ENCODE data around the gene NPM3.

Gene NPM3

GRCh38 chr10:101745074-101745696, 38.1 kb downstream of the NPM3 start:
- no peak overlapping the region for H3K4me2 ChIP-seq (ENCODE audit: low read depth, low read length, poor library complexity, severe bottlenecking)
- H2AFZ ChIP-seq (ENCODE audit: low read depth, low read length, severe bottlenecking) = no peak overlapping the region
- no peak overlapping the region for H3K4me3 ChIP-seq (ENCODE audit: insufficient read depth, low read length, poor library complexity, severe bottlenecking)
- no peaks in the 10 kb centered on the region for H4K20me1 ChIP-seq (ENCODE audit: low read depth, low read length)
- no peaks in the 10 kb centered on the region for H3K36me3 ChIP-seq (ENCODE audit: low read length)
- H3K27ac ChIP-seq (ENCODE audit: low read depth, low read length) = no peak overlapping the region
- no peaks in the 10 kb centered on the region for H3F3A ChIP-seq (ENCODE audit: insufficient read depth)
- TF ChIP-seq CTCF (IDR thresholded peaks at IDR 0.05; ENCODE audit: insufficient read depth, low read length, poor library complexity, severe bottlenecking) = no peak
- TF ChIP-seq EZH2phosphoT487 (conservative IDR thresholded peaks at IDR 0.05; ENCODE audit: low read length) = no peak
- H3K27me3 ChIP-seq (ENCODE audit: low read length) = no peaks in the 10 kb centered on the region
- H3K9me3 ChIP-seq (ENCODE audit: insufficient read depth, low read length) = no peaks in the 10 kb centered on the region
- no peak overlapping the region for H3K9ac ChIP-seq (ENCODE audit: low read length)
- no peaks in the 10 kb centered on the region for H3K79me2 ChIP-seq (ENCODE audit: insufficient read depth, low read length)
- H3K9me2 ChIP-seq (replicated peaks; ENCODE audit: insufficient read depth, low read length) = no peaks in the 10 kb centered on the region

- Histone ChIP-seq H3K36me3 (ENCODE audit: low read length) (no peaks in the 10 kb centered on the region), H3K4me3 (ENCODE audit: insufficient read depth, low read length, poor library complexity, severe bottlenecking) (no peak overlapping the region), H3K27ac (ENCODE audit: low read depth, low read length) (no peak overlapping the region), H3K9me3 (ENCODE audit: insufficient read depth, low read length) (no peaks in the 10 kb centered on the region), H3F3A (ENCODE audit: insufficient read depth) (no peaks in the 10 kb centered on the region), H3K79me2 (ENCODE audit: insufficient read depth, low read length) (no peaks in the 10 kb centered on the region), H3K4me2 (ENCODE audit: low read depth, low read length, poor library complexity, severe bottlenecking) (no peak overlapping the region), H3K9me2 (replicated peaks; ENCODE audit: insufficient read depth, low read length) (no peaks in the 10 kb centered on the region), H2AFZ (ENCODE audit: low read depth, low read length, severe bottlenecking) (no peak overlapping the region), H3K27me3 (ENCODE audit: low read length) (no peaks in the 10 kb centered on the region), H3K9ac (ENCODE audit: low read length) (no peak overlapping the region), H4K20me1 (ENCODE audit: low read depth, low read length) (no peaks in the 10 kb centered on the region)
- TF ChIP-seq CTCF (IDR thresholded peaks at IDR 0.05; ENCODE audit: insufficient read depth, low read length, poor library complexity, severe bottlenecking) (no peak), EZH2phosphoT487 (conservative IDR thresholded peaks at IDR 0.05; ENCODE audit: low read length) (no peak)
Measured at GRCh38 chr10:101744267-101744666, 39.0 kb downstream of the NPM3 start.

GRCh38 chr10:101741938-101742337, 41.3 kb downstream of the NPM3 start:
- H3K4me3 ChIP-seq (ENCODE audit: insufficient read depth, low read length, poor library complexity, severe bottlenecking) = no peak overlapping the region
- H3K9ac ChIP-seq (ENCODE audit: low read length) = no peak overlapping the region
- H3K36me3 ChIP-seq (ENCODE audit: low read length) = no peaks in the 10 kb centered on the region
- H4K20me1 ChIP-seq (ENCODE audit: low read depth, low read length) = no peaks in the 10 kb centered on the region
- no peaks in the 10 kb centered on the region for H3K9me2 ChIP-seq (replicated peaks; ENCODE audit: insufficient read depth, low read length)
- no peak overlapping the region for H3K27ac ChIP-seq (ENCODE audit: low read depth, low read length)
- H3K4me2 ChIP-seq (ENCODE audit: low read depth, low read length, poor library complexity, severe bottlenecking) = no peak overlapping the region
- no peaks in the 10 kb centered on the region for H3F3A ChIP-seq (ENCODE audit: insufficient read depth)
- H3K79me2 ChIP-seq (ENCODE audit: insufficient read depth, low read length) = no peaks in the 10 kb centered on the region
- TF ChIP-seq CTCF (IDR thresholded peaks at IDR 0.05; ENCODE audit: insufficient read depth, low read length, poor library complexity, severe bottlenecking) (no peak), EZH2phosphoT487 (conservative IDR thresholded peaks at IDR 0.05; ENCODE audit: low read length) (no peak)
- no peak overlapping the region for H2AFZ ChIP-seq (ENCODE audit: low read depth, low read length, severe bottlenecking)
- H3K27me3 ChIP-seq (ENCODE audit: low read length) = no peaks in the 10 kb centered on the region
- no peaks in the 10 kb centered on the region for H3K9me3 ChIP-seq (ENCODE audit: insufficient read depth, low read length)
